ENCODE results near the gene PCDHGA9. TPM values are rescaled to one million over a fixed set of nuclear protein-coding genes. Genes with fewer than 3 reads are reported as not detected.
"Not testable (repeated sequence)": the region's sequence is repeated elsewhere in the genome, so short reads cannot be mapped to it uniquely, and the experiment has no call there.

The PCDHGA9 gene
- total RNA-seq, 1 experiment from 2014 or later = 1.9 TPM

DNA sequence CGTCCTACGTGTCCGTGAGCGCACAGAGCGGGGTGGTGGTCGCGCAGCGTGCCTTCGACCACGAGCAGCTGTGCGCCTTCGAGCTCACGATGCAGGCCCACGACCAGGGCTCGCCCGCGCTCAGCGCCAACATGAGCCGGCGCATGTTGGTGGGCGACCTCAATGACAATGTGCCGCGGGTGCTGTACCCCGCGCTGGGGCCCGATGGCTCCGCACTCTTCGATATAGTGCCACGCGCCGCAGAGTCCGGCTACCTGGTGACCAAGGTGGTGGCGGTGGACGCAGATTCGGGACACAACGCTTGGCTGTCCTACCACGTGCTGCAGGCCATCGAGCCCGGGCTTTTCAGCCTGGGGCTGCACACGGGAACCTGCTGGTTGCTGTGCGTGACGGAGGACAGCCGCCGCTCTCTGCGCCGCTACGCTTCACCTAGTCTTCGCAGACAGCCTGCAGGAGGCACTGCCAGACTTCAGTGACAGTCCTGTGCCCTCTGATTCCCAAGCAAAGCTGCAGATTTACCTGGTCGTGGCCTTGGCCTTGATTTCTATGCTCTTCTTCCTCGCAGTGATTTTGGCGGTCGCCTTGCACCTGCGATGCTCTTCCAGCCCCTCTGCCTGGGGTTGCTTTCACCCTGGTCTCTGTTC, 25.3 kb downstream of the PCDHGA9 start:
- Histone ChIP-seq H3K4me1 (ENCODE audit: insufficient read depth, low read length) (no peaks in the 10 kb centered on the region), H2AFZ (ENCODE audit: low read length) (no peak overlapping the region), H3K79me2 (ENCODE audit: low read length) (no peaks in the 10 kb centered on the region), H3K27me3 (ENCODE audit: low read length) (no peaks in the 10 kb centered on the region), H3K4me3 (ENCODE audit: low read length) (no peak overlapping the region), H3K9me3 (ENCODE audit: low read length) (0 out of 2 replicates have a peak, but pooled peaks cover 4% of the 10 kb centered on the region), H3K27ac (ENCODE audit: low read length) (no peak overlapping the region), H3K9me2 (replicated peaks; ENCODE audit: low read length) (no peaks in the 10 kb centered on the region), H3K9ac (ENCODE audit: low read length) (no peak overlapping the region), H3F3A (ENCODE audit: low read length, unreplicated experiment) (no peaks in the 10 kb centered on the region), H3K36me3 (ENCODE audit: low read depth, low read length) (no peaks in the 10 kb centered on the region), H3K4me2 (ENCODE audit: low read length) (no peak overlapping the region), H4K20me1 (ENCODE audit: low read length) (no peaks in the 10 kb centered on the region)
- ATAC-seq (no peak), DNase-seq (no peak)
- ChIA-PET POLR2A (ENCODE audit: unreplicated experiment) (no interaction called here), CTCF (no interaction called here)
- TF ChIP-seq EZH2phosphoT487 (IDR thresholded peaks at IDR 0.05; ENCODE audit: borderline replicate concordance, low read length) (no peak), EZH2 (IDR thresholded peaks at IDR 0.05; ENCODE audit: low read length, unreplicated experiment) (no peak)
- TF ChIP-seq, protein P1, sequence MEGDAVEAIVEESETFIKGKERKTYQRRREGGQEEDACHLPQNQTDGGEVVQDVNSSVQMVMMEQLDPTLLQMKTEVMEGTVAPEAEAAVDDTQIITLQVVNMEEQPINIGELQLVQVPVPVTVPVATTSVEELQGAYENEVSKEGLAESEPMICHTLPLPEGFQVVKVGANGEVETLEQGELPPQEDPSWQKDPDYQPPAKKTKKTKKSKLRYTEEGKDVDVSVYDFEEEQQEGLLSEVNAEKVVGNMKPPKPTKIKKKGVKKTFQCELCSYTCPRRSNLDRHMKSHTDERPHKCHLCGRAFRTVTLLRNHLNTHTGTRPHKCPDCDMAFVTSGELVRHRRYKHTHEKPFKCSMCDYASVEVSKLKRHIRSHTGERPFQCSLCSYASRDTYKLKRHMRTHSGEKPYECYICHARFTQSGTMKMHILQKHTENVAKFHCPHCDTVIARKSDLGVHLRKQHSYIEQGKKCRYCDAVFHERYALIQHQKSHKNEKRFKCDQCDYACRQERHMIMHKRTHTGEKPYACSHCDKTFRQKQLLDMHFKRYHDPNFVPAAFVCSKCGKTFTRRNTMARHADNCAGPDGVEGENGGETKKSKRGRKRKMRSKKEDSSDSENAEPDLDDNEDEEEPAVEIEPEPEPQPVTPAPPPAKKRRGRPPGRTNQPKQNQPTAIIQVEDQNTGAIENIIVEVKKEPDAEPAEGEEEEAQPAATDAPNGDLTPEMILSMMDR (conservative IDR thresholded peaks at IDR 0.05; ENCODE audit: low read depth, low read length) = no peak
- intact Hi-C loops (cut with micrococcal nuclease) = no loop called here
- no TSS peak for BruUV-seq (replicated peaks)

GRCh38 chr5:141430332-141431113, 27.9 kb downstream of the PCDHGA9 start, which contains the start of gene PCDHGA12:
PCDHGA12 (plus strand) TSS chr5:141430507; CDS start chr5:141430760, 253 bp downstream.
- no peak within 1 kb of the TSS for H3K4me2 ChIP-seq (ENCODE audit: low read length)
- no peak within 1 kb of the TSS for H2AFZ ChIP-seq (ENCODE audit: low read length)
- 0 out of 2 replicates have a peak, but pooled peaks cover 4% of the 10 kb centered on the region for H3K9me3 ChIP-seq (ENCODE audit: low read length)
- H3K9me2 ChIP-seq (replicated peaks; ENCODE audit: low read length) = no peaks in the 10 kb centered on the region
- H3F3A ChIP-seq (ENCODE audit: low read length, unreplicated experiment) = no peaks in the 10 kb centered on the region
- no TSS peak for BruUV-seq (replicated peaks)
- intact Hi-C loops (cut with micrococcal nuclease) = no loop called here
- H3K9ac ChIP-seq (ENCODE audit: low read length) = no peak within 1 kb of the TSS
- H3K27me3 ChIP-seq (ENCODE audit: low read length) = no peaks in the 10 kb centered on the region
- H3K4me1 ChIP-seq (ENCODE audit: insufficient read depth, low read length) = no peaks in the 10 kb centered on the region
- H3K79me2 ChIP-seq (ENCODE audit: low read length) = no peaks in the 10 kb centered on the region
- no peaks in the 10 kb centered on the region for H4K20me1 ChIP-seq (ENCODE audit: low read length)
- TF ChIP-seq EZH2phosphoT487 (IDR thresholded peaks at IDR 0.05; ENCODE audit: borderline replicate concordance, low read length) = no peak
- TF ChIP-seq, protein P1 (conservative IDR thresholded peaks at IDR 0.05; ENCODE audit: low read depth, low read length) = no peak
- TF ChIP-seq EZH2 (IDR thresholded peaks at IDR 0.05; ENCODE audit: low read length, unreplicated experiment) = no peak
- H3K27ac ChIP-seq (ENCODE audit: low read length) = no peak within 1 kb of the TSS
- ATAC-seq (no peak), DNase-seq (no peak)
- H3K36me3 ChIP-seq (ENCODE audit: low read depth, low read length) = no peaks in the 10 kb centered on the region
- ChIA-PET CTCF (no interaction called here), POLR2A (ENCODE audit: unreplicated experiment) (interaction anchor here (0.6 kb wide), 1 partner anchor 42 kb away, joined by 10 read pairs; no protein-coding TSS in a partner anchor)
- no peak within 1 kb of the TSS for H3K4me3 ChIP-seq (ENCODE audit: low read length)

GRCh38 chr5:141431286-141431685, 28.7 kb downstream of the PCDHGA9 start:
- Histone ChIP-seq H3K27ac (ENCODE audit: low read length) (no peak overlapping the region), H3F3A (ENCODE audit: low read length, unreplicated experiment) (no peaks in the 10 kb centered on the region), H3K9me2 (replicated peaks; ENCODE audit: low read length) (no peaks in the 10 kb centered on the region), H2AFZ (ENCODE audit: low read length) (no peak overlapping the region), H3K4me1 (ENCODE audit: insufficient read depth, low read length) (no peaks in the 10 kb centered on the region), H3K4me3 (ENCODE audit: low read length) (no peak overlapping the region), H4K20me1 (ENCODE audit: low read length) (no peaks in the 10 kb centered on the region), H3K9ac (ENCODE audit: low read length) (no peak overlapping the region), H3K4me2 (ENCODE audit: low read length) (no peak overlapping the region), H3K27me3 (ENCODE audit: low read length) (no peaks in the 10 kb centered on the region), H3K9me3 (ENCODE audit: low read length) (0 out of 2 replicates have a peak, but pooled peaks cover 4% of the 10 kb centered on the region), H3K79me2 (ENCODE audit: low read length) (no peaks in the 10 kb centered on the region), H3K36me3 (ENCODE audit: low read depth, low read length) (no peaks in the 10 kb centered on the region)
- DNase-seq (no peak), ATAC-seq (no peak)
- no TSS peak for BruUV-seq (replicated peaks)
- CTCF ChIA-PET = no interaction called here
- TF ChIP-seq EZH2phosphoT487 (IDR thresholded peaks at IDR 0.05; ENCODE audit: borderline replicate concordance, low read length) (no peak), EZH2 (IDR thresholded peaks at IDR 0.05; ENCODE audit: low read length, unreplicated experiment) (no peak)
- TF ChIP-seq, protein P1 (conservative IDR thresholded peaks at IDR 0.05; ENCODE audit: low read depth, low read length) = no peak
- intact Hi-C loops (cut with micrococcal nuclease) = no loop called here
- POLR2A ChIA-PET (ENCODE audit: unreplicated experiment) = no interaction called here

GRCh38 chr5:141432308-141432707, 29.7 kb downstream of the PCDHGA9 start:
- DNase-seq; ATAC-seq; H3K9ac ChIP-seq (ENCODE audit: low read length); CTCF ChIA-PET; H3K4me1 ChIP-seq (ENCODE audit: insufficient read depth, low read length); H3K4me2 ChIP-seq (ENCODE audit: low read length); H2AFZ ChIP-seq (ENCODE audit: low read length); H3K36me3 ChIP-seq (ENCODE audit: low read depth, low read length); H3K9me2 ChIP-seq (replicated peaks; ENCODE audit: low read length); H3K27ac ChIP-seq (ENCODE audit: low read length); POLR2A ChIA-PET (ENCODE audit: unreplicated experiment); BruUV-seq (replicated peaks); H3K4me3 ChIP-seq (ENCODE audit: low read length); H3K9me3 ChIP-seq (ENCODE audit: low read length); H4K20me1 ChIP-seq (ENCODE audit: low read length); H3F3A ChIP-seq (ENCODE audit: low read length, unreplicated experiment); H3K79me2 ChIP-seq (ENCODE audit: low read length); H3K27me3 ChIP-seq (ENCODE audit: low read length); intact Hi-C loops (cut with micrococcal nuclease): not testable (repeated sequence)

Data from PC-3 (cell line).